Panc1 (cell line): ENCODE measurements around the gene PPP1R3F.

Experiments
- CTCF ChIP-seq: fragments of 450-650 bp; IDR thresholded peaks from 2 replicates; pipeline ENCODE4 v1.5.1; 2017; ENCODE audit warnings: mild to moderate bottlenecking
- POLR2AphosphoS5 ChIP-seq: IDR thresholded peaks from 2 replicates; pipeline ENCODE4 v1.6.1; 2012; ENCODE audit warnings: mild to moderate bottlenecking, low read depth, low read length, moderate library complexity
- REST ChIP-seq, 2 experiments: IDR thresholded peaks; 2 replicates each; pipeline ENCODE4 v1.6.1; 2011 to 2012; ENCODE audit warnings: low read depth in 2 of 2, control low read depth in 1 of 2, low read length in 1 of 2, mild to moderate bottlenecking in 1 of 2, moderate library complexity in 1 of 2; ENCODE audit not compliant: insufficient read depth in 1 of 2
- SIN3A ChIP-seq: IDR thresholded peaks from 2 replicates; pipeline ENCODE4 v1.6.1; 2012; ENCODE audit warnings: low read depth, mild to moderate bottlenecking, low read length, moderate library complexity, borderline replicate concordance; ENCODE audit not compliant: insufficient read depth
- TCF7L2 ChIP-seq: IDR thresholded peaks from 2 replicates; pipeline ENCODE4 v1.6.1; 2011; ENCODE audit warnings: mild to moderate bottlenecking, low read depth, low read length, inconsistent platforms

GRCh38 chrX:49258749-49259124 is 10.9 kb upstream of the PPP1R3F start:
- no peak for TF ChIP-seq CTCF
- TF ChIP-seq POLR2AphosphoS5: no peak
- no peak for TF ChIP-seq SIN3A
- no peak for TF ChIP-seq TCF7L2
- no peak for TF ChIP-seq REST (IDR thresholded peaks at IDR 0.05; ENCODE audit: insufficient read depth in 1 of 2, low read depth in 2 of 2, low read length in 1 of 2)
